ENCODE data around the gene NTSR1.

GRCh38 chr20:62776692-62777527, 68.3 kb downstream of the NTSR1 start:
- TF ChIP-seq CTCF (conservative IDR thresholded peaks at IDR 0.05 in 1 of 2, IDR thresholded peaks at IDR 0.05 in 1 of 2; ENCODE audit: extremely low read depth in 1 of 2, insufficient read depth in 1 of 2, low read depth in 1 of 2, low read length in 2 of 2) = no peak
- TF ChIP-seq EZH2 (IDR thresholded peaks at IDR 0.05; ENCODE audit: borderline replicate concordance, low read length) = no peak

Data from mammary epithelial cell (primary cell).